Measurements from ENCODE around the gene RASL12.

DNA sequence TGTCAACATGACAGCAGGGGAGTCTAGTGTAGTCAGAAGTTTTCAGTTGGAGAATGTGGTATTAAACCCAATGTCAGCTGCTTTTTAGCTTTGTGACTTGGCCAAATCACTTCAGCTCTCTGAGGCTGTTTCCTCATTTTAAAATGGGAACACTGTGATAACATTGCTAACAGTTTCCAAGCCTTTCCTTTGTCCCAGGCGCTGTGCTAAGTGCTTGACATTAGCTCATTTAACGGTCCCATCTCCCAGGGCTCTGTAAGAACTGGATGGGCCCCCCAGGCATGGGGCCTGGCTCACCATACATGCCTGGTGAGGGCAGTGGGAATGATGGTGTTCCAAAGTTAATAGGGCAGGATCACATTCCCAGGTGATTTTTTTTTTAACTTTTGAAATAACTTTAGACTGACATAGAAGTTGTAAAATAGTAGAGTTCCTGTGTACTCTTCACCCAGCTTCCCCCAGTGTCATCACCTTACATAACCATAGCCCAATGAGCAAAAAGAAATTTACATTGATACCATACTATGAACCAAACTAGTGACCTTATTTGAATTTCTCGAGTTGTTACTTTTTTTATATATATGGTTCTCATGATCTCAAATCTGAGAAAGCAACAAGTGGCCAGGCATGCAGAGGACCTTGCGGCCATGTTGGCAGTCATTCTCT is 7.7 kb downstream of the RASL12 start:
- TF ChIP-seq POLR2AphosphoS5 (IDR thresholded peaks at IDR 0.05) (no peak), CTCF (IDR thresholded peaks at IDR 0.05 in 8 of 11, conservative IDR thresholded peaks at IDR 0.05 in 3 of 11) (no peak)

All from spleen (tissue), 7 donors.